Activated B cell treated with CpG ODN at 0.5 μM for 24 hours (primary cell): ENCODE measurements around the gene SLC28A1. TPM values are rescaled to one million over a fixed set of nuclear protein-coding genes. Genes with fewer than 3 reads are reported as not detected.

ENCODE experiments used
- ATAC-seq: fragments of 200-7000 bp; cut with Tn5 transposase; one replicate; pipeline ENCODE4 v1.10.0; 2021; ENCODE audit warnings: low read depth, mild to moderate bottlenecking, moderate library complexity
- CTCF ChIA-PET: fragments of 350-600 bp; sonication (Branson Sonifier 250); formaldehyde crosslinking; loops from one replicate; lab custom pipeline; 2021; ENCODE audit warnings: antibody characterized with exemption; lab: Charles Lee
- POLR2A ChIA-PET: fragments of 350-600 bp; sonication (Branson Sonifier 250); formaldehyde crosslinking; loops from one replicate; lab custom pipeline; 2021; ENCODE audit warnings: antibody characterized with exemption; lab: Charles Lee
- DNase-seq: peaks from one replicate; pipeline ENCODE4 v3.0.0; 2022
- H3K27ac Mint-ChIP-seq: one replicate; pipeline ENCODE4 v1.8.0; 2020; ENCODE audit warnings: mixed read lengths
- H3K27me3 Mint-ChIP-seq: one replicate; pipeline ENCODE4 v1.8.0; 2021; ENCODE audit warnings: mixed read lengths
- H3K36me3 Mint-ChIP-seq: one replicate; pipeline ENCODE4 v1.8.0; 2021; ENCODE audit warnings: low read depth, mixed read lengths
- H3K4me1 Mint-ChIP-seq: one replicate; pipeline ENCODE4 v1.8.0; 2021; ENCODE audit warnings: mixed read lengths
- H3K4me3 Mint-ChIP-seq: one replicate; pipeline ENCODE4 v1.8.0; 2020; ENCODE audit warnings: mild to moderate bottlenecking, mixed read lengths
- H3K9me3 Mint-ChIP-seq: one replicate; pipeline ENCODE4 v1.8.0; 2020; ENCODE audit warnings: mixed read lengths
- intact Hi-C: fragments of 100-400 bp; cut with micrococcal nuclease; formaldehyde crosslinking; loops from one replicate; pipeline ENCODE4 v1.15.1; 2024
- total RNA-seq: library from RNA; stranded (reverse); gene quantifications from 2 replicates; pipeline ENCODE4 v1.2.3, GENCODE V29; 2022
- TF ChIP-seq, protein P1 (sequence below): fragments of 200-600 bp; IDR thresholded peaks from one replicate; pipeline ENCODE4 v1.8.0; 2022; ENCODE audit warnings: antibody characterized with exemption, mild to moderate bottlenecking

The SLC28A1 gene, protein sequence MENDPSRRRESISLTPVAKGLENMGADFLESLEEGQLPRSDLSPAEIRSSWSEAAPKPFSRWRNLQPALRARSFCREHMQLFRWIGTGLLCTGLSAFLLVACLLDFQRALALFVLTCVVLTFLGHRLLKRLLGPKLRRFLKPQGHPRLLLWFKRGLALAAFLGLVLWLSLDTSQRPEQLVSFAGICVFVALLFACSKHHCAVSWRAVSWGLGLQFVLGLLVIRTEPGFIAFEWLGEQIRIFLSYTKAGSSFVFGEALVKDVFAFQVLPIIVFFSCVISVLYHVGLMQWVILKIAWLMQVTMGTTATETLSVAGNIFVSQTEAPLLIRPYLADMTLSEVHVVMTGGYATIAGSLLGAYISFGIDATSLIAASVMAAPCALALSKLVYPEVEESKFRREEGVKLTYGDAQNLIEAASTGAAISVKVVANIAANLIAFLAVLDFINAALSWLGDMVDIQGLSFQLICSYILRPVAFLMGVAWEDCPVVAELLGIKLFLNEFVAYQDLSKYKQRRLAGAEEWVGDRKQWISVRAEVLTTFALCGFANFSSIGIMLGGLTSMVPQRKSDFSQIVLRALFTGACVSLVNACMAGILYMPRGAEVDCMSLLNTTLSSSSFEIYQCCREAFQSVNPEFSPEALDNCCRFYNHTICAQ
- total RNA-seq: not detected in 2 replicates

DNA sequence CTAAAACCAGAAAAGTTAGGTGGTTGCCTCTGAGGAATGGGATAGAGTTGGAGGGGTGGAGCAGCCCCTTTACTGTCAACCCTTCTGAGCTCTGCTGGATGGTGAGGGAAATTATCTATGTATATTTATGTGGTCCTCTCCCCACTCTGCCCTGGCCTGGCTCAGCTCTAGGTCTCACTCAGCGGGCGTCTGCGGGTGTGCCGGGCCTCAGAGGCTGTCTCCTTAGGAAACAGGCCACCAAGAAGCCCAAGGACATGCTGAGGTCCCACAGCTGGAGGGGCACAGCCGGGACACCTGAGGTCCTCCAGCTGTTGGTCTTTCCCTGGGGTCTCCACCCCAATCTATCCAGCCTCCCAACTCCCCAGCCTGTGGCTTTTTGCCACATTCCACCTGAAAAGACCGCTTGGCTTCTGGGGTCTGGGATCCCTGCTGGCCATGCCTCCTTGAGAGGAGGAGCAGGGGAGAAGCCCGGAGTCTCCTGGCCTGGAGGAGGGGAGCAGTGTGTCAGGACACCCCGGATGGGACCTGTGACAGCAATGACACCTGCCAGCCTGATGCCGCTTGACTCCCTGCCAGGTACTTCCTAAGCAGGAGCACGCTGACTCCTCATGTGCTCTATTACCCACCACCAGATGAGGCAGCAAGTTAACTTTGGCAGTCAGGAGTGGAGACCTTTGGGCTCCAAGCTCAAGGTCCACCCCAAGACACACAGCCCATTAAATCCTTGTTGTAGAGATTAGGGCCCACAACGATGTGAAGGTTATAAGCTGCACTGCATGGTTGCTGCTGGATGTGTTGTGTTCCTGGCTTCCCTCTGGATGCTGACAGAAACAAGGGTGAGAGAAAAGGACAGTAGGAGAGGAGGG is at the start of gene SLC28A1:
Gene SLC28A1, plus strand, starts transcription at position 747 of the 866 bp plus-strand sequence. CDS start 3,099 bp downstream, outside the sequence.
- Mint-ChIP-seq H3K4me1 (no peaks in the 10 kb centered on the region), H3K27me3 (peaks cover 5% of the 10 kb centered on the region), H3K4me3 (no peak within 1 kb of the TSS), H3K27ac (no peak within 1 kb of the TSS), H3K9me3 (no peaks in the 10 kb centered on the region), H3K36me3 (no peaks in the 10 kb centered on the region)
- POLR2A ChIA-PET: no interaction called here
- DNase-seq: no peak
- TF ChIP-seq, protein P1, sequence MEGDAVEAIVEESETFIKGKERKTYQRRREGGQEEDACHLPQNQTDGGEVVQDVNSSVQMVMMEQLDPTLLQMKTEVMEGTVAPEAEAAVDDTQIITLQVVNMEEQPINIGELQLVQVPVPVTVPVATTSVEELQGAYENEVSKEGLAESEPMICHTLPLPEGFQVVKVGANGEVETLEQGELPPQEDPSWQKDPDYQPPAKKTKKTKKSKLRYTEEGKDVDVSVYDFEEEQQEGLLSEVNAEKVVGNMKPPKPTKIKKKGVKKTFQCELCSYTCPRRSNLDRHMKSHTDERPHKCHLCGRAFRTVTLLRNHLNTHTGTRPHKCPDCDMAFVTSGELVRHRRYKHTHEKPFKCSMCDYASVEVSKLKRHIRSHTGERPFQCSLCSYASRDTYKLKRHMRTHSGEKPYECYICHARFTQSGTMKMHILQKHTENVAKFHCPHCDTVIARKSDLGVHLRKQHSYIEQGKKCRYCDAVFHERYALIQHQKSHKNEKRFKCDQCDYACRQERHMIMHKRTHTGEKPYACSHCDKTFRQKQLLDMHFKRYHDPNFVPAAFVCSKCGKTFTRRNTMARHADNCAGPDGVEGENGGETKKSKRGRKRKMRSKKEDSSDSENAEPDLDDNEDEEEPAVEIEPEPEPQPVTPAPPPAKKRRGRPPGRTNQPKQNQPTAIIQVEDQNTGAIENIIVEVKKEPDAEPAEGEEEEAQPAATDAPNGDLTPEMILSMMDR: no peak
- intact Hi-C loops: no loop called here
- no peak for ATAC-seq
- CTCF ChIA-PET: no interaction called here

DNA sequence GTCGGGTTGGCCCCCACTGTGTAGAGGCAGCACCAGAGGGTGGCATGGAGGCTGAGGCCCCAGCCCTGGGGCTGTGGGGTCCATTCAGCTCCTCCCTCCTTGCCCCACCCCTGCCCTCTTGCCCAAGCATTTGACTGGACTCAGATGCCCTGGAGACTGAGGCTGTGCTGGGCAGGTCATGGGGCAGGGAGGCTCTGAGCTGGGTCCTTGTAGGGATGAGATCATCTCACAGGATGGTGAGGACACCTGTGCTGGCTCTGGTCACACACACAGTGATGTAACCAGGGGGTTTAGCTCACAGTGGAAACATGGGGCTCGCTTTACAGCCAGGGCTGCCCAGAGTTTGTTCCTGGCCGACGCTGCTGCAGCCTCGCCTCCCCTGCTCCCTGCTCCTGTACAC is 49.5 kb upstream of the SLC28A1 start:
- TF ChIP-seq, protein P1: no peak
- no peak for DNase-seq
- no peaks in the 10 kb centered on the region for H3K9me3 Mint-ChIP-seq
- H3K27ac Mint-ChIP-seq: no peak overlapping the region
- no peaks in the 10 kb centered on the region for H3K36me3 Mint-ChIP-seq
- peaks cover 4% of the 10 kb centered on the region for H3K27me3 Mint-ChIP-seq
- ChIA-PET POLR2A (no interaction called here), CTCF (interaction anchor here (0.8 kb wide), 1 partner anchor 9 kb away, joined by 3 read pairs; no protein-coding TSS in a partner anchor)
- intact Hi-C loops: no loop called here
- no peak for ATAC-seq
- no peak overlapping the region for H3K4me3 Mint-ChIP-seq
- no peaks in the 10 kb centered on the region for H3K4me1 Mint-ChIP-seq

DNA sequence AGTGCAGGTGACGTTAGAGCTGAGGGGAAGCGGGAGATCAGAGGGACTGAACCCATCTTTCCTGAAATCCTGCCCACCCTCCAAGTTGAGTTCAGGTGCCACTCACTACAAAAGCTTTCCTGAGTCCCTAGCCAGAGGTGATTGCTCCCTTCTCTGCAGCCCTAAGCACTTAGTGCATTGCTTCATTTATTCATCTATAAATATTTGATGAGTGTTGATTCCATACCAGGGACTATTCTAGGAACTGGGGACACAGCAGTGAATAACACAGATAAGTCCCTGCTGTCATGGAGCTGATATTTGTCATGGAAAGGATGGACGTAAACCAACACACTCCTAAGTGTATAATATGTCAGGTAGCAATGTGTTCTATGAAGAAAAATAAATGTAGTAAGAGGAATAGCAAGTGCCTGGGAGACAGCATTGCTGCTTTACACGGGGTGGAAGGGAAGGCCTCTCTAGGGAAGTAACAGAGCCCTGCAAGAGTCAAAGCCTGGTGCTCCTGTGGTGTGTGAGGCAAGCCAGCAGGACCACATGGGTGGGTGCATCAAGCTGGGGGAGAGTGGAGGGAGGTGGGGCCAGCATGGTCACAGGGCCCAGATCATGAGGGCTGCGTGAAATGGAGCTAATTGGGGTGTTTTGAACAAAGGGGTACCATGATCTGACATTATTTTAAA is 48.7 kb upstream of the SLC28A1 start:
- H3K9me3 Mint-ChIP-seq: no peaks in the 10 kb centered on the region
- no peaks in the 10 kb centered on the region for H3K4me1 Mint-ChIP-seq
- CTCF ChIA-PET: no interaction called here
- intact Hi-C loops: no loop called here
- no peaks in the 10 kb centered on the region for H3K36me3 Mint-ChIP-seq
- H3K27me3 Mint-ChIP-seq: peaks cover 4% of the 10 kb centered on the region
- H3K4me3 Mint-ChIP-seq: no peak overlapping the region
- no peak overlapping the region for H3K27ac Mint-ChIP-seq
- TF ChIP-seq, protein P1: no peak
- ATAC-seq: no peak
- POLR2A ChIA-PET: no interaction called here
- no peak for DNase-seq

DNA sequence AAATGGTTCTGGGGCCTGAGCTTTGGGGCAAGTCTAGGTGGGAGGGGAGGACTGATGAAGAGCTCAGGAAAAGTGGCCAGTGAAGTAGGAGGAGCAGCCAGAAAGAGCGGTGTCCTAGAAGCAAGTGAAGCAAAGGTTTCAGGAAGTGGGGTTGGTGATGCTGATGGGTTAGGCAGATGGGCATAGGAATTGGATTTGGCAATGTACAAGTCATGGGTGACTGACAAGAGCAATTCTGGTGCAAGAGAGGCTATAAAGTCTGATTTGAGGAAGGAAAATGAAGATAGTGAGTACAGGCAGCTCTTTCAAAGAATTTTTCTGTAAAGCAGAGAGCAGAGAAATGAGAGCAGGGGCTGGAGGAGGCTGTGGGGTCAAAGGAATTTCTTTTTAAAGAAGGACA is 47.6 kb upstream of the SLC28A1 start:
- intact Hi-C loops: no loop called here
- TF ChIP-seq, protein P1: no peak
- H3K4me1 Mint-ChIP-seq: no peaks in the 10 kb centered on the region
- peaks cover 1% of the 10 kb centered on the region for H3K27me3 Mint-ChIP-seq
- no peak for DNase-seq
- H3K9me3 Mint-ChIP-seq: no peaks in the 10 kb centered on the region
- H3K36me3 Mint-ChIP-seq: no peaks in the 10 kb centered on the region
- ChIA-PET POLR2A (no interaction called here), CTCF (no interaction called here)
- no peak overlapping the region for H3K4me3 Mint-ChIP-seq
- no peak overlapping the region for H3K27ac Mint-ChIP-seq
- ATAC-seq: no peak
